NCI-H146 (cell line): ENCODE data around the gene DPH1.

Source experiments
- DNase-seq: peaks from one replicate; lab custom pipeline; 2025; lab: John Stamatoyannopoulos, UW

DPH1 gene

GRCh38 chr17:2082003-2082781 is 52.2 kb downstream of the DPH1 start:
- DNase-seq = no peak

- DNase-seq = no peak
Measured at GRCh38 chr17:2083613-2084035, 53.7 kb downstream of the DPH1 start.

GRCh38 chr17:2084036-2084765 is 54.2 kb downstream of the DPH1 start:
- no peak for DNase-seq

GRCh38 chr17:2084766-2085647 is 55.1 kb downstream of the DPH1 start:
- no peak for DNase-seq

- DNase-seq = no peak
Measured at GRCh38 chr17:2085648-2085949, 55.6 kb downstream of the DPH1 start.

- DNase-seq = no peak
Measured at GRCh38 chr17:2086306-2086705, 56.4 kb downstream of the DPH1 start.

- no peak for DNase-seq
Measured at GRCh38 chr17:2087597-2088211, 57.8 kb downstream of the DPH1 start.

- no peak for DNase-seq
Measured at GRCh38 chr17:2089021-2089422, 59.1 kb downstream of the DPH1 start.

GRCh38 chr17:2090210-2090641 is 60.3 kb downstream of the DPH1 start:
- DNase-seq = no peak

GRCh38 chr17:2090804-2091534 is 61.0 kb downstream of the DPH1 start:
- no peak for DNase-seq

GRCh38 chr17:2092253-2092652 is 62.3 kb downstream of the DPH1 start:
- DNase-seq = no peak

GRCh38 chr17:2093349-2093748 is 63.4 kb downstream of the DPH1 start:
- peak; percentile 12 for DNase-seq
